Subcutaneous adipose tissue (tissue), 4 donors: ENCODE measurements around the gene CELF5. TPM values are rescaled to one million over a fixed set of nuclear protein-coding genes. Genes with fewer than 3 reads are reported as not detected.

Source experiments
- total RNA-seq, 4 donors: library from RNA; depleted of rRNA; stranded (reverse); fragments of >200 nt; gene quantifications; one replicate each; pipeline ENCODE4 v1.1.0, GENCODE V29; 2016
- TF ChIP-seq, protein P1 (sequence below): fragments of 450-650 bp; IDR thresholded peaks from one replicate; pipeline ENCODE4 v1.5.1; 2016; ENCODE audit warnings: low read depth, mild to moderate bottlenecking, control low read depth, antibody characterized with exemption, moderate library complexity

Gene CELF5
- total RNA-seq, 4 donors from 2014 or later = not detected

DNA sequence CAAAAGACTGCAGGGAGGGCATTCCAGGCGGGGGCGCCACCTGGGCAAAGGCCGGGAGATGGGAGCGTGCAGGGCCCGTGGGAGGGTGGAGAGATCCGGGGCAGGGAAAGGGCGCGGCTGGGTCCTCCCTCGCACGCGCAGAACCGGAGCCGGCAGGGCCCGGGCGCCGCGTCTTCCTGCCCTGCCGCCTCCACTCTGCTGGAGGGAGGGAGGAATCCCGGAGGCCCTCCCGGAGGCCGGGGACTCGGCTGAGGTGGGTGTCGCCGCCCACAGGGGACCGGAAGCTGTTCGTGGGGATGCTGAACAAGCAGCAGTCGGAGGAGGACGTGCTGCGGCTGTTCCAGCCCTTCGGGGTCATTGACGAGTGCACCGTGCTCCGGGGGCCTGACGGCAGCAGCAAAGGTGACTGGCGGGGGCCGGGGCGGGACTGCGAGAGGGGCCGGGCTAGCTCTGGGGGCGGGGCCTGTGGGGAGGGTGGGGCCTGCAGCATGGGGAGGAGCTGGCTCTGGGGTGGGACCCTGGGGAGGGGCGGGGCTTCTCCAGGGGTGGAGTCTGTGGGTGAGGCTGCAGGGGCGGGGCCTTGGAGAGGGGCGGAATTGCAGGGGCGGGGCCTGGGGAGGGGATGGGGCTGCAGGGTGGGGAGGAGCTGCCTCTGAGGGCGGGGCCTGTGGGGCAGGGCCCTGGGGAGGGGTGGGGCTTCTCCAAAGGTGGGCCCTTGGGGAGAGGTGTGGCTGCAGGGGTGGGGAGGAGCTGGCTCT is 51.3 kb downstream of the CELF5 start:
- TF ChIP-seq, protein P1, sequence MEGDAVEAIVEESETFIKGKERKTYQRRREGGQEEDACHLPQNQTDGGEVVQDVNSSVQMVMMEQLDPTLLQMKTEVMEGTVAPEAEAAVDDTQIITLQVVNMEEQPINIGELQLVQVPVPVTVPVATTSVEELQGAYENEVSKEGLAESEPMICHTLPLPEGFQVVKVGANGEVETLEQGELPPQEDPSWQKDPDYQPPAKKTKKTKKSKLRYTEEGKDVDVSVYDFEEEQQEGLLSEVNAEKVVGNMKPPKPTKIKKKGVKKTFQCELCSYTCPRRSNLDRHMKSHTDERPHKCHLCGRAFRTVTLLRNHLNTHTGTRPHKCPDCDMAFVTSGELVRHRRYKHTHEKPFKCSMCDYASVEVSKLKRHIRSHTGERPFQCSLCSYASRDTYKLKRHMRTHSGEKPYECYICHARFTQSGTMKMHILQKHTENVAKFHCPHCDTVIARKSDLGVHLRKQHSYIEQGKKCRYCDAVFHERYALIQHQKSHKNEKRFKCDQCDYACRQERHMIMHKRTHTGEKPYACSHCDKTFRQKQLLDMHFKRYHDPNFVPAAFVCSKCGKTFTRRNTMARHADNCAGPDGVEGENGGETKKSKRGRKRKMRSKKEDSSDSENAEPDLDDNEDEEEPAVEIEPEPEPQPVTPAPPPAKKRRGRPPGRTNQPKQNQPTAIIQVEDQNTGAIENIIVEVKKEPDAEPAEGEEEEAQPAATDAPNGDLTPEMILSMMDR = no peak

DNA sequence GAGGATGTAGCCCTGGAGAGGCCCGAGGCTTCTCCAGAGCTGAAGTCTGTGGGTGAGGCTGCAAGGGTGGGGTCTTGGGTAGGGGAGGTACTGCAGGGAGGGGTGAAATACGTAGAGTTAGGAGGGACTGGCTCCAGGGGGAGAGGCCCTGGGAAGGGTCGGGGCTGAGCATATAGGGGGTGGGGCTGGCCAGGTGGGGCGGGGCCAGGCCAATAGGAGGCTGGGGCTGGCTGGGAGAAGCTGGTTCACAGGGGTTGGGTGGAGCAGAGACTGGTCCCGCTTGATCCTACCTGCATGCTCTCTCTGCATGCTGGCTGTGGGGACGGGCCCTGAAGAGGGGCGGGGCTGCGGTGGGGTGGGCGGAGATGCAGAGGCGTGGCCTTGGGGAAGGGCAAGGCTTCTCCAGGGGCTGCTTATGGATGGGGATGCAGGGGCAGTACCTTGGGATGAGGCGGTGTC is 51.9 kb downstream of the CELF5 start:
- TF ChIP-seq, protein P1 = no peak

DNA sequence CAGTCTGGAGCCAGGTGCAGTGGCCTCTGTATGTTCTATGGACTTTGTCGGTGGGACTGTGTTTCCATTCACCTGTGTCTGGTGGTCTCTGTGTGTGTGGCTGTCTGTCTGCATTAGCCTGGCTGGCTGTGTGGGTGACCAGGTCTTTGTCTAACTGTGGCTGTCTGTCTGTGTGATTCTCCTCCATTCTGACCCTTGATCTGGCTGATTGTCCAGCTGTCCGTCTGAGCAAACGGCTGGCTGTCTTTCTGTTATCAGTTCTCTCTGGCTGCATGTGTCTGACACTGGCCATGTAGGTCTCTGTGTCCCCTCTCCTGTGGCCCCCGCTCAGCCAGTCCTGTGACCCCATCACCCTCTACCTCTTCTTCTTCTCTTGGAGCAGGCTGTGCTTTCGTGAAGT is 53.2 kb downstream of the CELF5 start:
- TF ChIP-seq, protein P1 = no peak

DNA sequence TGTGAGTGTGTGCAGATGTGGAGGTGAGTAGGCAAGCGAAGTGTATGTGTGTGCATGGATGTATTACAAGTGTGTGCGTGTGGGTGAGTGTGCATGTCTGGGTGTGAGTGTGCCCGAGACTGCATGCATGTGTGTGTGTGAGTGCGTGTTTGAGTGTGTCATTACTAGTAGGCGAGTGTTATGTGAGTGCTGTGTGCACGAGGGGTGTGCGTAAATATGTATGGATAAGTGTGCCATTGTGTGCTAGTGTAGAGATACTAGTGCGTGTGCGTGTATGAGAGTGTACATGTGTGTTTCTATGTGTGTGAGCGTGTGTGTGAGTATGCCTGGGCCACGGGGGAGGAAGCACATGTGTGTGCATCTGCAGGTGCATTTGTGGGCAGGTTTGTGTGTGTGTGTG is 53.8 kb downstream of the CELF5 start:
- TF ChIP-seq, protein P1 = no peak

DNA sequence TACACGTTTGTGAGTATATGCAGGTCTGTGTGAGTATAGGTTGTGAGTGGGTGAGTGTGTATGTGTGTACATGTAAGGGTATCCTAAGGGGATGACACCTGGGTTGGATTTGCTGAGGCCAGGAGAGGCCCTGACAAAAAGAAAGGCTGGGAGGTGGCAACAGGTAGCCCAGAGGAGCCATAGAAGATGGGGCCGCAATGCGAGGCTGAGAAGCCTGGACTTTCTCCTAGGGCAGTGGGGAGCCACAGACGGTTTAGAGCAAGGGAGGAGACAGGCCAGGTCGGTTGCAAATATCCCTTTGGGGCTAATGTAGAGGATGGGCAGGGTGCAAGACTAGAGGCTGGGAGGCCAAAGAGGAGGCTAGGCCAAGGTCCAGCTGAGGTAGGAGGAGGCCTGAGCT is 54.3 kb downstream of the CELF5 start:
- TF ChIP-seq, protein P1 = no peak

DNA sequence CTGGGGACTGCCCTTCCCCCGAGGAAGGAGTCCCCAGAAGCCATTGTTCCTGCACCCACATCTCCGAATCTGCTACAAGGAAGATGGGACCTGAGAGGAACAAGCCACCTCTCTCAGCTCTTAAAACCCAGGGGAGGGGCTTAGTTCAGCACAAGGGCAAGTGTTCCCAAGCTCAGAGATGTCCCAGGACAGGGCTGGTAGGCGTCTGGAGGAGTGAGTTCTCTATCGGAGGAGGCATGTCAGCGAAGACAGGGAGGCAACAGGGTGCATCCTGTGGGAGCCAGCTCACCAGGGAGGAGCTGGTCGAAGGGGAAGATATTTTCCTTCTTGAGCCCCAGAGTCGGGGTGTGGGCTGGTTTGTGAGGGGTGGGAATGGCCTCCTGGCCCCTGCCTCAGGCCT is 54.8 kb downstream of the CELF5 start:
- TF ChIP-seq, protein P1 = no peak

DNA sequence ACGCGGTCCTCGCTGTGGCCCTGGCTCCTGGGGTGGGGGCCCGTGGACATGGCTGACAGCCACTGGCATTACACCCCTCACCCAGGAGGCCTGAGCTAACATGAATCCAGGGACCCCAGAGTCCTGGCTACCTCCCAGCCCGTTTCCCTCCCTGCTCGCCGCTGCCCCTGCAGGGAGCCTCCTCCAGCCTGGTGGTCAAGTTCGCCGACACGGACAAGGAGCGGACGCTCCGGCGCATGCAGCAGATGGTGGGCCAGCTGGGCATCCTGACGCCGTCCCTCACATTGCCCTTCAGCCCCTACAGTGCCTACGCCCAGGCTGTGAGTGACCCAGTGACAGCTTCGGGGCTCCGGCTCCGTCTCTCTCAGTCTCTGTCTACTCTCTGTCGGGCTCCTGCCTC is 56.6 kb downstream of the CELF5 start:
- TF ChIP-seq, protein P1 = no peak
